Keratinocyte (primary cell): ENCODE results near the gene FCHSD1. TPM values are rescaled to one million over a fixed set of nuclear protein-coding genes. Genes with fewer than 3 reads are reported as not detected.

ENCODE experiments used
- DNase-seq: peaks from one replicate; pipeline ENCODE4 v3.0.0-alpha.2; 2011; ENCODE audit warnings: low read depth, missing footprints, low spot score
- FAIRE-seq: peaks from 2 replicates; lab custom pipeline; 2011; peaks lifted over from hg19 to GRCh38; lab: Jason Lieb, UNC
- H2AFZ ChIP-seq: 2 replicates; pipeline ENCODE4 v1.6.0; 2012; ENCODE audit warnings: low read length, control low read depth, inconsistent platforms; ENCODE audit not compliant: control insufficient read depth
- H3K27ac ChIP-seq: 2 replicates; pipeline ENCODE4 v1.5.1; 2011; ENCODE audit warnings: low read length; ENCODE audit not compliant: control insufficient read depth, insufficient read depth
- H3K27me3 ChIP-seq: 3 replicates; pipeline ENCODE4 v1.6.0; 2011; ENCODE audit warnings: low read length; ENCODE audit not compliant: control insufficient read depth, insufficient read depth; ENCODE audit errors: extremely low read depth
- H3K36me3 ChIP-seq, 2 experiments: 2 replicates in 1 of 2; 3 replicates in 1 of 2; pipeline ENCODE4 v1.5.1; 2011; ENCODE audit warnings: low read length in 2 of 2, mild to moderate bottlenecking in 1 of 2; ENCODE audit not compliant: control insufficient read depth in 2 of 2, insufficient read depth in 2 of 2; ENCODE audit errors: extremely low read depth in 1 of 2
- H3K4me1 ChIP-seq: 3 replicates; pipeline ENCODE4 v1.5.1; 2011; ENCODE audit warnings: low read length; ENCODE audit not compliant: control insufficient read depth, insufficient read depth; ENCODE audit errors: extremely low read depth
- H3K4me2 ChIP-seq: 3 replicates; pipeline ENCODE4 v1.6.0; 2011; ENCODE audit warnings: low read depth, low read length; ENCODE audit not compliant: control insufficient read depth, insufficient read depth; ENCODE audit errors: extremely low read depth
- H3K4me3 ChIP-seq, 3 experiments: fragments of 200-600 bp in 1 of 3; sonication (generic) in 1 of 3; 2 replicates in 2 of 3; 3 replicates in 1 of 3; pipeline ENCODE4 v1.5.1; 2011 to 2016; ENCODE audit warnings: low read length in 3 of 3, mild to moderate bottlenecking in 3 of 3, control low read depth in 2 of 3, inconsistent platforms in 1 of 3, low read depth in 1 of 3, mixed read lengths in 1 of 3, mixed run types in 1 of 3, moderate library complexity in 1 of 3; ENCODE audit not compliant: control insufficient read depth in 2 of 3, insufficient read depth in 2 of 3; ENCODE audit errors: extremely low read depth in 1 of 3
- H3K79me2 ChIP-seq: 2 replicates; pipeline ENCODE4 v1.6.0; 2012; ENCODE audit warnings: low read length; ENCODE audit not compliant: control insufficient read depth, insufficient read depth
- H3K9ac ChIP-seq: 3 replicates; pipeline ENCODE4 v1.6.0; 2011; ENCODE audit warnings: low read length; ENCODE audit not compliant: control insufficient read depth, insufficient read depth; ENCODE audit errors: extremely low read depth
- H3K9me1 ChIP-seq: 3 replicates; pipeline ENCODE4 v1.6.0; 2011; ENCODE audit warnings: low read length; ENCODE audit not compliant: control insufficient read depth, insufficient read depth; ENCODE audit errors: extremely low read depth
- H3K9me3 ChIP-seq: 2 replicates; pipeline ENCODE4 v1.5.1; 2012; ENCODE audit warnings: low read depth, low read length; ENCODE audit not compliant: control insufficient read depth
- H4K20me1 ChIP-seq: 3 replicates; pipeline ENCODE4 v1.6.0; 2011; ENCODE audit warnings: low read length; ENCODE audit not compliant: control insufficient read depth, insufficient read depth; ENCODE audit errors: extremely low read depth
- EZH2 ChIP-seq: IDR thresholded peaks from one replicate; pipeline ENCODE4 v1.6.1; 2012; ENCODE audit warnings: inconsistent platforms, mild to moderate bottlenecking, low read length, moderate library complexity
- dilution Hi-C: fragments of 300-500 bp; cut with MboI; formaldehyde crosslinking; loops from one replicate; pipeline ENCODE4 v1.7.0; 2020; ENCODE audit warnings: low sequenced_read_pairs; ENCODE audit not compliant: extremely low pct_ligation_motif_present
- polyA plus RNA-seq, 5 experiments: library from polyadenylated mRNA; depleted of rRNA in 3 of 5; stranded (reverse) in 3 of 5; stranded (forward) in 1 of 5; unstranded in 1 of 5; fragments of >200 nt; gene quantifications; 1 replicate in 1 of 5; 2 replicates in 3 of 5; 3 replicates in 1 of 5; pipeline versions ENCODE4 v1.2.1 to v1.2.3, GENCODE V29; 2011 to 2012; ENCODE audit warnings: missing spikeins in 2 of 5, low read depth in 1 of 5, low replicate concordance in 1 of 5
- TF ChIP-seq, protein P1 (sequence below), 3 experiments: IDR thresholded peaks in 1 of 3; conservative IDR thresholded peaks in 1 of 3; optimal IDR thresholded peaks in 1 of 3; 2 replicates in 2 of 3; 3 replicates in 1 of 3; pipeline versions ENCODE3 to v1.5.1; 2011; ENCODE audit warnings: low read length in 3 of 3, mild to moderate bottlenecking in 3 of 3, moderate library complexity in 2 of 3, control low read depth in 1 of 3, inconsistent platforms in 1 of 3; ENCODE audit not compliant: insufficient read depth in 2 of 3; ENCODE audit errors: extremely low read depth in 1 of 3

Gene FCHSD1
- polyA plus RNA-seq, 1 donor (not counting 4 experiments of a cell fraction or from before 2014, with no cell fraction given), result 13.5 TPM

DNA sequence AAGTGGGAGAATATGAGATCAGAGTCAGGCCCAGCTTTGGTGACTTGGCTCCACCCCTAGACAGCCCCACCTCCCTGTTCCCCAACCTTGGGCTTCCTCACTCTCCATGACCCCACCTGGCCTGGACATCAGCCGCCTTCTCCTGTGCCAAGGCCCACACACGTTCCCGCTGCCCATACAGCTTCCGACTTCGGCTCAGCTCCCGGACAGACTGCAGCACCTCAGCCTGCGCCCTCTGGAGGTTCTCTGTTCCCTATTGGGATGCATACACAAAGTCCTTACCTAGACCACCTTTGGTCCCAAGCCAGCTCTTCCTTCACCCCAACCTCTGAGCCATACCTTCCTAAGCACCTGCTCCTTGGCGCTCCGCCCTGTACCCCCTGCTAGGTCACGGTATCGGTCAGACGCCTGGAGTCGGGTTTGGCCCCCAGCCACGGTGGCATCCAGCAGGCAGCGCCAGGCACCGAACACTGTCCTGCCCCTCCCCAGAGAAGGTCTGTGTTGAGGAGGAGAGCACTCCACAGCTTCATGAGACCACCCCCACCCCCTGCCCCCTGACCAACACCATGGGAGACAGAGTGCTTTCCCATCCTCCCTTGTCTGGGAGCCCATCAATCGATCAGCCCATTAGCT lies 2.0 kb downstream of the FCHSD1 start:
- Histone ChIP-seq H3K27ac (no peak overlapping the region), H3K36me3 (peaks cover 0 to 5% of the 10 kb centered on the region in 2 experiments), H3K79me2 (no peaks in the 10 kb centered on the region), H3K9ac (no peak overlapping the region), H3K4me1 (peaks cover 8% of the 10 kb centered on the region), H3K9me1 (no peaks in the 10 kb centered on the region), H3K4me2 (no peak overlapping the region), H3K27me3 (no peaks in the 10 kb centered on the region), H3K9me3 (no peaks in the 10 kb centered on the region), H2AFZ (no peak overlapping the region), H3K4me3 (no peak overlapping the region), H4K20me1 (no peaks in the 10 kb centered on the region)
- FAIRE-seq, result no peak
- dilution Hi-C loops, result no loop called here
- TF ChIP-seq, protein P1, sequence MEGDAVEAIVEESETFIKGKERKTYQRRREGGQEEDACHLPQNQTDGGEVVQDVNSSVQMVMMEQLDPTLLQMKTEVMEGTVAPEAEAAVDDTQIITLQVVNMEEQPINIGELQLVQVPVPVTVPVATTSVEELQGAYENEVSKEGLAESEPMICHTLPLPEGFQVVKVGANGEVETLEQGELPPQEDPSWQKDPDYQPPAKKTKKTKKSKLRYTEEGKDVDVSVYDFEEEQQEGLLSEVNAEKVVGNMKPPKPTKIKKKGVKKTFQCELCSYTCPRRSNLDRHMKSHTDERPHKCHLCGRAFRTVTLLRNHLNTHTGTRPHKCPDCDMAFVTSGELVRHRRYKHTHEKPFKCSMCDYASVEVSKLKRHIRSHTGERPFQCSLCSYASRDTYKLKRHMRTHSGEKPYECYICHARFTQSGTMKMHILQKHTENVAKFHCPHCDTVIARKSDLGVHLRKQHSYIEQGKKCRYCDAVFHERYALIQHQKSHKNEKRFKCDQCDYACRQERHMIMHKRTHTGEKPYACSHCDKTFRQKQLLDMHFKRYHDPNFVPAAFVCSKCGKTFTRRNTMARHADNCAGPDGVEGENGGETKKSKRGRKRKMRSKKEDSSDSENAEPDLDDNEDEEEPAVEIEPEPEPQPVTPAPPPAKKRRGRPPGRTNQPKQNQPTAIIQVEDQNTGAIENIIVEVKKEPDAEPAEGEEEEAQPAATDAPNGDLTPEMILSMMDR (optimal IDR thresholded peaks at IDR 0.05 in 1 of 3, IDR thresholded peaks at IDR 0.05 in 1 of 3, conservative IDR thresholded peaks at IDR 0.05 in 1 of 3; ENCODE audit: extremely low read depth in 1 of 3, insufficient read depth in 2 of 3, low read length in 3 of 3), result no peak
- TF ChIP-seq EZH2, result no peak
- no peak for DNase-seq

DNA sequence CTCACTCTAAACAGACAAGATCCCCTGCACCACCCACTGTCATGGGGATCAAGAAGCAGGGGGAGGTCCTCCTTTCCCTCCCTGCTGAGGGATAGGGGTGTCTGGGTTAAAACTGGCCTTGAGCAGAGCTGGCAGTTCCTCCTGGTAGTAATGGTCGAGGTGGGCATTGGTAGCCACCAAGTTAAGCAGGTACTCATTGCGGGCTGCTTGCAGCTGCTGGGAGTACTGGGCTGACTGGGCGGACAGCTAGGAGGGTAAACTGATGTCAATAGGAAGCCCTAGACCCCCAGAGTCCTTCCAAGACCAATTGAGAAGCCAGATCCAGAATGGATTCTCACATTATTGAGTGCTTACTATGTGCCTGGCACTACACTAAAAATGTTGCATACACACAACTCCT lies 3.4 kb downstream of the FCHSD1 start:
- Histone ChIP-seq H3K4me3 (no peak overlapping the region), H3K9ac (no peak overlapping the region), H3K27ac (no peak overlapping the region), H3K4me2 (no peak overlapping the region), H3K9me3 (no peaks in the 10 kb centered on the region), H3K79me2 (no peaks in the 10 kb centered on the region), H3K36me3 (peaks cover 0 to 7% of the 10 kb centered on the region in 2 experiments), H3K4me1 (peaks cover 8% of the 10 kb centered on the region), H3K27me3 (no peaks in the 10 kb centered on the region), H4K20me1 (no peaks in the 10 kb centered on the region), H3K9me1 (no peaks in the 10 kb centered on the region), H2AFZ (no peak overlapping the region)
- TF ChIP-seq, protein P1 (optimal IDR thresholded peaks at IDR 0.05 in 1 of 3, IDR thresholded peaks at IDR 0.05 in 1 of 3, conservative IDR thresholded peaks at IDR 0.05 in 1 of 3; ENCODE audit: extremely low read depth in 1 of 3, insufficient read depth in 2 of 3, low read length in 3 of 3), result no peak
- TF ChIP-seq EZH2, result no peak
- DNase-seq, result no peak
- FAIRE-seq, result no peak
- dilution Hi-C loops, result no loop called here
